Trophoblast cell (in vitro differentiated cells and primary cell): ENCODE results near the gene SF3A1.

Source experiments
- DNase-seq, 2 donors: peaks; one replicate each; pipeline ENCODE4 v3.0.0-alpha.2; 2016
- H2AFZ ChIP-seq: 2 replicates; pipeline ENCODE4 v1.6.1; 2013; ENCODE audit warnings: low read length, moderate library complexity, mild to moderate bottlenecking; ENCODE audit not compliant: insufficient read depth, poor library complexity
- H2AK5ac ChIP-seq: 2 replicates; pipeline ENCODE4 v1.6.1; 2013; ENCODE audit warnings: mild to moderate bottlenecking, low read length
- H2BK120ac ChIP-seq: 2 replicates; pipeline ENCODE4 v1.6.1; 2013; ENCODE audit warnings: low read length, mild to moderate bottlenecking, moderate library complexity; ENCODE audit not compliant: insufficient read depth, poor library complexity
- H2BK12ac ChIP-seq: 2 replicates; pipeline ENCODE4 v1.6.1; 2013; ENCODE audit warnings: mild to moderate bottlenecking, low read length, moderate library complexity
- H2BK5ac ChIP-seq: 2 replicates; pipeline ENCODE4 v1.6.1; 2013; ENCODE audit warnings: low read length, low read depth, moderate library complexity, mild to moderate bottlenecking; ENCODE audit not compliant: poor library complexity
- H3K14ac ChIP-seq: 2 replicates; pipeline ENCODE4 v1.6.1; 2013; ENCODE audit warnings: mild to moderate bottlenecking, low read length
- H3K18ac ChIP-seq: 2 replicates; pipeline ENCODE4 v1.6.1; 2013; ENCODE audit warnings: mild to moderate bottlenecking, low read length
- H3K23ac ChIP-seq: 2 replicates; pipeline ENCODE4 v1.6.1; 2013; ENCODE audit warnings: low read length
- H3K27ac ChIP-seq: 2 replicates; pipeline ENCODE4 v1.5.1; 2013; ENCODE audit warnings: low read depth, mild to moderate bottlenecking, inconsistent platforms, low read length, moderate library complexity
- H3K27me3 ChIP-seq: 2 replicates; pipeline ENCODE4 v1.6.1; 2013; ENCODE audit warnings: inconsistent platforms, mild to moderate bottlenecking, low read length, moderate library complexity; ENCODE audit not compliant: insufficient read depth
- H3K36me3 ChIP-seq, 2 experiments: 1 replicate in 1 of 2; 2 replicates in 1 of 2; pipeline ENCODE4 v1.6.1; 2013; ENCODE audit warnings: low read length in 2 of 2, mild to moderate bottlenecking in 2 of 2, moderate library complexity in 1 of 2; ENCODE audit not compliant: insufficient read depth in 2 of 2, control insufficient read depth in 1 of 2
- H3K4ac ChIP-seq: 2 replicates; pipeline ENCODE4 v1.6.1; 2013; ENCODE audit warnings: low read depth, mild to moderate bottlenecking, low read length, moderate library complexity
- H3K4me1 ChIP-seq, 2 experiments: 1 replicate in 1 of 2; 2 replicates in 1 of 2; pipeline ENCODE4 v1.6.1; 2013; ENCODE audit warnings: low read length in 2 of 2, mild to moderate bottlenecking in 2 of 2, moderate library complexity in 1 of 2; ENCODE audit not compliant: insufficient read depth in 2 of 2, control insufficient read depth in 1 of 2
- H3K4me2 ChIP-seq: 2 replicates; pipeline ENCODE4 v1.6.1; 2013; ENCODE audit warnings: inconsistent platforms, mild to moderate bottlenecking, low read length, moderate library complexity
- H3K4me3 ChIP-seq: 2 replicates; pipeline ENCODE4 v1.5.1; 2013; ENCODE audit warnings: mild to moderate bottlenecking, low read depth, low read length, inconsistent platforms
- H3K79me1 ChIP-seq: one replicate; pipeline ENCODE4 v1.6.1; 2013; ENCODE audit warnings: low read length
- H3K79me2 ChIP-seq: 2 replicates; pipeline ENCODE4 v1.6.1; 2013; ENCODE audit warnings: low read length, mild to moderate bottlenecking; ENCODE audit not compliant: control insufficient read depth, insufficient read depth, poor library complexity
- H3K9ac ChIP-seq: 2 replicates; pipeline ENCODE4 v1.6.1; 2013; ENCODE audit warnings: mild to moderate bottlenecking, low read length
- H3K9me3 ChIP-seq: 2 replicates; pipeline ENCODE4 v1.6.1; 2013; ENCODE audit warnings: low read depth, mild to moderate bottlenecking, control low read depth, inconsistent platforms, low read length; ENCODE audit not compliant: insufficient read depth
- H4K12ac ChIP-seq: 2 replicates; pipeline ENCODE4 v1.6.1; 2013; ENCODE audit warnings: low read depth, mild to moderate bottlenecking, low read length, moderate library complexity
- H4K8ac ChIP-seq: 2 replicates; pipeline ENCODE4 v1.6.1; 2013; ENCODE audit warnings: low read depth, mild to moderate bottlenecking, low read length, moderate library complexity
- H4K91ac ChIP-seq: one replicate; pipeline ENCODE4 v1.6.1; 2013; ENCODE audit warnings: low read depth, mild to moderate bottlenecking, low read length, moderate library complexity
- WGBS: extraction: QIAGEN DNeasy Blood & Tissue Kit; methylation state at CpG from one replicate; pipeline ENCODE4 v1.1.7; 2013; ENCODE audit warnings: missing lambda C conversion rate; ENCODE audit not compliant: insufficient read length, insufficient coverage; ENCODE audit errors: extremely low coverage; 5-methylcytosine and 5-hydroxymethylcytosine counted together

The SF3A1 gene

DNA sequence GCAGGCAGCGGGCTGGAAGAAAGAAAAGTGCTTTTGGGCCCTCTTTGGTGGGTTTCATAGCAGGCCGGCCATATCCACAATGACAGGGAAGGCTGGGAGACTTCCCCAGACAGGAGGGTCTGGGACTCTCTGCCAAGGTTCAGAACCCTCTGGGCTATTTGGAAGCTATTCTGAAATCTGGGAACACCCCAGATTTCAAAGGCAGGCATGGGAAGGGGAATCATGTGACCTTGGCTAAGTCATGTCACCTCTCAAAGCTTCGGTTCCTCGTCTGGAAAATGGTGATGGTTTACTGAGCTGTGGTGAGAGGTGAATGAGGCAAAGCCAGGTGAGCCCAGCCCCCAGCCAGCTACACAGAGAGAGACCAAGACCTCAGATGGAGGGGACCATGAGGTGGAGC lies 72.0 kb downstream of the SF3A1 start:
- no peak overlapping the region for H2AFZ ChIP-seq
- no peak overlapping the region for H3K23ac ChIP-seq
- peaks cover 6% of the 10 kb centered on the region for H3K79me2 ChIP-seq
- H3K9me3 ChIP-seq, result peaks cover 5% of the 10 kb centered on the region
- no peak overlapping the region for H2BK120ac ChIP-seq
- no peak overlapping the region for H4K91ac ChIP-seq
- H3K14ac ChIP-seq, result no peak overlapping the region
- DNase-seq, result no peak
- H3K36me3 ChIP-seq, result peaks cover 33 to 37% of the 10 kb centered on the region in 2 experiments
- H3K27me3 ChIP-seq, result no peaks in the 10 kb centered on the region
- H2BK12ac ChIP-seq, result no peak overlapping the region
- no peak overlapping the region for H3K4me2 ChIP-seq
- no peak overlapping the region for H4K12ac ChIP-seq
- H2AK5ac ChIP-seq, result no peak overlapping the region
- WGBS, result no CpG with 5 or more reads among the region's 4 CpGs
- no peak overlapping the region for H3K27ac ChIP-seq
- H3K4me3 ChIP-seq, result no peak overlapping the region
- H2BK5ac ChIP-seq, result no peak overlapping the region
- H3K4ac ChIP-seq, result no peak overlapping the region
- peaks cover 4 to 9% of the 10 kb centered on the region in 2 experiments for H3K4me1 ChIP-seq
- no peak overlapping the region for H4K8ac ChIP-seq
- no peak overlapping the region for H3K18ac ChIP-seq
- no peak overlapping the region for H3K9ac ChIP-seq
- H3K79me1 ChIP-seq, result peaks cover 10% of the 10 kb centered on the region

DNA sequence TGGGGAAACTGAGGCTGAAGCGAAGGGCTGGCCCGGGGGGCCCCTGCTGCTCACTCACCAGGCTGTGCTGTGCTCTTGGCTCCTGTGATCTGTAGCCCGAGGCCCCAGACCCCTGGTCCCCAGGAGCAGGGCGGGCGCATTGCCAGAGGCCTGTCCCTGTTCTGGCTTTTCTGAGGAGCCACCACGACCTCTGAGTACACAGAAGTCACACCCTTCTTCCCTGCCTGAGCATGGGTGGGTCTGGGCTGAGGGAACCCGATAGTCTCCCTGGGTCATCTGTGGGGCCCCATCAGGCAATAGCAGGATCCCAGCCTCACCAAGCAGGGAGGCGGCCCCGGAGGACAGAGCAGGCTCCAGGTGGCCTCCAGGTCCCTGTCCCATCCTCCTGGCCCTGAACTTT lies 72.5 kb downstream of the SF3A1 start:
- H4K91ac ChIP-seq, result no peak overlapping the region
- peaks cover 33 to 37% of the 10 kb centered on the region in 2 experiments for H3K36me3 ChIP-seq
- H3K4me2 ChIP-seq, result no peak overlapping the region
- H2BK12ac ChIP-seq, result no peak overlapping the region
- peaks cover 4 to 9% of the 10 kb centered on the region in 2 experiments for H3K4me1 ChIP-seq
- peaks cover 10% of the 10 kb centered on the region for H3K79me1 ChIP-seq
- no peak overlapping the region for H3K9ac ChIP-seq
- H2AK5ac ChIP-seq, result no peak overlapping the region
- peaks cover 5% of the 10 kb centered on the region for H3K79me2 ChIP-seq
- H3K27me3 ChIP-seq, result no peaks in the 10 kb centered on the region
- peaks cover 5% of the 10 kb centered on the region for H3K9me3 ChIP-seq
- H3K18ac ChIP-seq, result no peak overlapping the region
- no peak overlapping the region for H4K12ac ChIP-seq
- H2BK5ac ChIP-seq, result no peak overlapping the region
- no peak overlapping the region for H4K8ac ChIP-seq
- no peak for DNase-seq
- H3K14ac ChIP-seq, result no peak overlapping the region
- no peak overlapping the region for H3K4ac ChIP-seq
- no peak overlapping the region for H3K4me3 ChIP-seq
- H3K23ac ChIP-seq, result no peak overlapping the region
- no CpG with 5 or more reads among the region's 9 CpGs for WGBS
- no peak overlapping the region for H3K27ac ChIP-seq
- no peak overlapping the region for H2AFZ ChIP-seq
- H2BK120ac ChIP-seq, result no peak overlapping the region

DNA sequence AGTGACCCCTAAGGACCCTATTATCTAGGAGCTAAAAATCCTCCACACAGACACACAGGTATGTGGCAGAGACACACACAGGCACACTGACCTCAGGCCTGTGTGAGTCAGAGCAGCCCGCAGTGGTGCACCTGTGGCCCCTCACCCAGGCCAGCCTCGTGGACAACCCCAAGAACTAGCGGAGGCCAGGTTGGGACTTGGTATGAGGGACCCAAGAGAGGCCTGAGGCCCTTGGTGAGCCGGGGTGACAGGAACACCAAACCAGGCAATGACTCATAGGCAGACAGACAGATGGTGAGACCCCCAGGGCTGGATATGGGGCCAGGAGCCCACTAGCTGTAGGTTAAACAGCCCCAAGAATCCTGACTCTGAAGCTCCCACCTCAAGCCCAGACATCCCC lies 73.4 kb downstream of the SF3A1 start:
- Histone ChIP-seq H3K36me3 (peaks cover 33 to 37% of the 10 kb centered on the region in 2 experiments), H4K91ac (no peak overlapping the region), H3K27me3 (no peaks in the 10 kb centered on the region), H3K14ac (no peak overlapping the region), H3K79me2 (no peaks in the 10 kb centered on the region), H3K9me3 (peaks cover 7% of the 10 kb centered on the region), H3K4ac (no peak overlapping the region), H3K4me2 (no peak overlapping the region), H3K4me1 (peaks cover under 1 to 5% of the 10 kb centered on the region in 2 experiments), H3K18ac (no peak overlapping the region), H2AK5ac (no peak overlapping the region), H4K8ac (no peak overlapping the region), H2BK5ac (no peak overlapping the region), H3K23ac (no peak overlapping the region), H3K27ac (no peak overlapping the region), H3K79me1 (peaks cover 1% of the 10 kb centered on the region), H2BK12ac (no peak overlapping the region), H4K12ac (no peak overlapping the region), H3K9ac (no peak overlapping the region), H2BK120ac (no peak overlapping the region), H3K4me3 (no peak overlapping the region), H2AFZ (no peak overlapping the region)
- no CpG with 5 or more reads among the region's 4 CpGs for WGBS
- DNase-seq, result no peak

DNA sequence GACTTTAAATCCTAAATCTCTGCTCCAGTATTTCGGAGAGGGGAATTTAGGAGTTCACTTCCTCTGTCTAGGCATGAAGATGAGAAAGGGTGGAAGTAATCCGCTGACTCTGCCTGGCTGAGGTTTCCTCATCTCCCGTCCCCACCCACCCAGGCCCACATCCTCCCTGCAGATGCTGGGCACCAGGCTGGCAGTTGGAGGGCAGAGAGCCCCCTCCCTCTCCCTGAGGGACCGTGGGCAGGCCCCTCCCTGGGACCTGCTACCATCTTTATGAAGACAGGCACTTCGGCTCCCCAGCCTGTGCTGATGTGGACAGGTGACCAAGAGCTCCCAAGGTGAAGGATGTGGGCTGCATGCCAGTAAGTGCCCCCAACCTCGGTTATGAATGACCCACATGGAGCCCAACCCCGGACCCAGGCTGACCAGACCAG lies 74.1 kb downstream of the SF3A1 start:
- Histone ChIP-seq H3K9ac (no peak overlapping the region), H3K4me2 (no peak overlapping the region), H2BK12ac (no peak overlapping the region), H3K14ac (no peak overlapping the region), H3K79me1 (no peaks in the 10 kb centered on the region), H3K4ac (no peak overlapping the region), H3K27me3 (no peaks in the 10 kb centered on the region), H3K36me3 (peaks cover 33 to 37% of the 10 kb centered on the region in 2 experiments), H4K12ac (no peak overlapping the region), H3K27ac (no peak overlapping the region), H3K18ac (no peak overlapping the region), H3K23ac (no peak overlapping the region), H3K4me1 (peaks cover 0 to 9% of the 10 kb centered on the region in 2 experiments), H4K91ac (no peak overlapping the region), H2AFZ (no peak overlapping the region), H2BK5ac (no peak overlapping the region), H2BK120ac (no peak overlapping the region), H2AK5ac (no peak overlapping the region), H4K8ac (no peak overlapping the region), H3K9me3 (peaks cover 7% of the 10 kb centered on the region), H3K4me3 (no peak overlapping the region), H3K79me2 (no peaks in the 10 kb centered on the region)
- no peak for DNase-seq
- no CpG with 5 or more reads among the region's 7 CpGs for WGBS
